HepG2 (cell line): ENCODE measurements around the gene TOP1. TPM values are rescaled to one million over a fixed set of nuclear protein-coding genes. Genes with fewer than 3 reads are reported as not detected.

ENCODE experiments used
- DPF2 ChIP-seq: sonication (generic); formaldehyde crosslinking; IDR thresholded peaks from 2 replicates; pipeline ENCODE4 v1.4.0; 2020; ENCODE audit warnings: mild to moderate bottlenecking, low read depth, missing genetic modification reagents, borderline replicate concordance
- EEA1 ChIP-seq: sonication (generic); formaldehyde crosslinking; IDR thresholded peaks from 2 replicates; pipeline ENCODE4 v1.5.1; 2020; ENCODE audit warnings: mild to moderate bottlenecking, missing genetic modification reagents, borderline replicate concordance
- ELK4 ChIP-seq: sonication (generic); formaldehyde crosslinking; IDR thresholded peaks from 2 replicates; pipeline ENCODE4 v1.9.0; 2021; ENCODE audit warnings: missing genetic modification reagents, borderline replicate concordance
- FOXA1 ChIP-seq, 2 experiments: fragments of 450-650 bp in 1 of 2; sonication (generic) in 1 of 2; formaldehyde crosslinking in 1 of 2; IDR thresholded peaks; 2 replicates each; pipeline versions ENCODE4 v1.4.0 to v1.6.1; 2016 to 2020; ENCODE audit warnings: missing genetic modification reagents in 1 of 2
- IRF9 ChIP-seq: sonication (generic); formaldehyde crosslinking; IDR thresholded peaks from 2 replicates; pipeline ENCODE4 v1.8.0; 2022; ENCODE audit warnings: missing genetic modification reagents, mild to moderate bottlenecking, borderline replicate concordance
- JUNB ChIP-seq: sonication (generic); formaldehyde crosslinking; IDR thresholded peaks from 2 replicates; pipeline ENCODE4 v1.8.0; 2022; ENCODE audit warnings: missing genetic modification reagents, mild to moderate bottlenecking, borderline replicate concordance
- KDM4B ChIP-seq: sonication (generic); formaldehyde crosslinking; IDR thresholded peaks from 2 replicates; pipeline ENCODE4 v1.4.0; 2020; ENCODE audit warnings: missing genetic modification reagents
- MAFF ChIP-seq: IDR thresholded peaks from 2 replicates; pipeline ENCODE4 v1.6.1; 2011; ENCODE audit warnings: low read depth, low read length, improper control_type of control experiment
- PHF20 ChIP-seq: sonication (generic); formaldehyde crosslinking; IDR thresholded peaks from 2 replicates; pipeline ENCODE4 v1.5.0; 2020; ENCODE audit warnings: mild to moderate bottlenecking, missing genetic modification reagents
- TEAD3 ChIP-seq: optimal IDR thresholded peaks from 2 replicates; pipeline ENCODE3; 2016; ENCODE audit warnings: borderline replicate concordance
- ZBTB49 ChIP-seq: sonication (generic); formaldehyde crosslinking; IDR thresholded peaks from 2 replicates; pipeline ENCODE4 v1.4.0; 2020; ENCODE audit warnings: missing genetic modification reagents, borderline replicate concordance
- ZKSCAN5 ChIP-seq: sonication (generic); formaldehyde crosslinking; IDR thresholded peaks from 2 replicates; pipeline ENCODE4 v1.5.1; 2020; ENCODE audit warnings: mild to moderate bottlenecking, missing genetic modification reagents
- ZMYM4 ChIP-seq: sonication (generic); formaldehyde crosslinking; IDR thresholded peaks from 2 replicates; pipeline ENCODE4 v1.8.1; 2023; ENCODE audit warnings: mild to moderate bottlenecking, missing genetic modification reagents
- ZNF350 ChIP-seq: sonication (generic); formaldehyde crosslinking; IDR thresholded peaks from 2 replicates; pipeline ENCODE4 v1.4.0; 2020; ENCODE audit warnings: mild to moderate bottlenecking, low read depth, missing genetic modification reagents, borderline replicate concordance
- ZNF441 ChIP-seq: sonication (generic); formaldehyde crosslinking; IDR thresholded peaks from 2 replicates; pipeline ENCODE4 v1.7.0; 2021; ENCODE audit warnings: missing genetic modification reagents, borderline replicate concordance
- ZNF552 ChIP-seq: sonication (generic); formaldehyde crosslinking; IDR thresholded peaks from 2 replicates; pipeline ENCODE4 v1.9.0; 2022; ENCODE audit warnings: missing genetic modification reagents, mild to moderate bottlenecking, borderline replicate concordance
- ZNF580 ChIP-seq: IDR thresholded peaks from 2 replicates; pipeline ENCODE4 v1.6.1; 2016; ENCODE audit warnings: low read depth, borderline replicate concordance
- ZNF740 ChIP-seq: sonication (generic); formaldehyde crosslinking; IDR thresholded peaks from 2 replicates; pipeline ENCODE4 v1.4.0; 2020; ENCODE audit warnings: missing genetic modification reagents
- ZNF784 ChIP-seq: sonication (generic); formaldehyde crosslinking; IDR thresholded peaks from 2 replicates; pipeline ENCODE4 v1.5.1; 2020; ENCODE audit warnings: missing genetic modification reagents, mild to moderate bottlenecking, borderline replicate concordance
- ZSCAN5A ChIP-seq: sonication (generic); formaldehyde crosslinking; IDR thresholded peaks from 2 replicates; pipeline ENCODE4 v1.8.0; 2022; ENCODE audit warnings: mild to moderate bottlenecking, missing genetic modification reagents, borderline replicate concordance
- polyA plus RNA-seq, 8 experiments: library from polyadenylated mRNA; depleted of rRNA in 3 of 8; stranded (reverse) in 7 of 8; unstranded in 1 of 8; fragments of >200 nt; fragmentation: Illumina TruSeq in 4 of 8; extraction: Trizol in 4 of 8; gene quantifications; 2 replicates each; pipeline versions ENCODE4 v1.2.1 to v1.2.3, GENCODE V29; 2011 to 2016; ENCODE audit warnings: low read depth in 4 of 8, missing spikeins in 1 of 8, mixed read lengths in 1 of 8; ENCODE audit not compliant: insufficient read depth in 1 of 8
- total RNA-seq, 5 experiments: library from RNA; depleted of rRNA; stranded (reverse); fragments of >200 nt; fragmentation: Illumina TruSeq; extraction: Trizol; gene quantifications; 2 replicates each; pipeline ENCODE4 v1.2.3, GENCODE V29; 2016; ENCODE audit warnings: low read depth in 1 of 5

TOP1 gene
- total and polyA plus RNA-seq, 2 of the 13 experiments (the other 11 are each of a cell fraction or from before 2014, with no cell fraction given): 10.2 to 19.4 TPM

- TF ChIP-seq IRF9 (CRISPR knock-in tag): peak; percentile 60
- TF ChIP-seq ZKSCAN5: 0 out of 2 replicates have a peak, but pooled peaks have one; percentile 45
- peak; percentile 91; the same call in 1 of the 2 replicates for TF ChIP-seq ZSCAN5A (CRISPR knock-in tag)
- 0 out of 2 replicates have a peak, but pooled peaks have one; percentile 32 for TF ChIP-seq EEA1 (CRISPR knock-in tag)
- 0 out of 2 replicates have a peak, but pooled peaks have one; percentile 43 for TF ChIP-seq MAFF
- peak; percentile 57; the same call in 1 of the 2 replicates for TF ChIP-seq ZNF784 (CRISPR knock-in tag)
- no peak for TF ChIP-seq ELK4 (CRISPR knock-in tag)
- TF ChIP-seq ZNF580 (CRISPR knock-in tag): peak; percentile 82; the same call in 1 of the 2 replicates
- peak; percentile 87 for TF ChIP-seq TEAD3
- peak; percentile 92 for TF ChIP-seq DPF2
- TF ChIP-seq ZBTB49 (CRISPR knock-in tag): no peak
- TF ChIP-seq ZNF552: peak; percentile 80
- TF ChIP-seq ZNF350: peak; percentile 66; the same call in 1 of the 2 replicates
- peak; percentile 91 for TF ChIP-seq FOXA1 (IDR thresholded peaks at IDR 0.05)
- TF ChIP-seq FOXA1 (CRISPR knock-in tag; IDR thresholded peaks at IDR 0.05): peak; percentile 100
- peak; percentile 72 for TF ChIP-seq KDM4B (CRISPR knock-in tag)
- TF ChIP-seq PHF20 (CRISPR knock-in tag): peak; percentile 60
- TF ChIP-seq JUNB (CRISPR knock-in tag): peak; percentile 71; the same call in 1 of the 2 replicates
- TF ChIP-seq ZMYM4 (CRISPR knock-in tag): peak; percentile 89
- no peak for TF ChIP-seq ZNF740
- peak; percentile 40; the same call in 1 of the 2 replicates for TF ChIP-seq ZNF441 (CRISPR knock-in tag)
These were observed 25.3 kb upstream of the TOP1 start (continued) for GRCh38 chr20:41003143-41003935.
